ENCODE results near the gene BCS1L.

Gene BCS1L

GRCh38 chr2:218659258-218659987 is at the start of gene BCS1L, which contains the start of gene ZNF142:
TSS of gene BCS1L (plus strand) at chr2:218659683. CDS start at chr2:218660988, 1,305 bp downstream.
TSS of gene ZNF142 (minus strand) at chr2:218659623. CDS start at chr2:218656429, 3,194 bp downstream.
- peak; percentile 91 for DNase-seq

GRCh38 chr2:218615868-218616315 is 43.6 kb upstream of the BCS1L start:
- DNase-seq, result no peak

- no peak for DNase-seq
Measured at GRCh38 chr2:218618102-218618860, 41.2 kb upstream of the BCS1L start.

- no peak for DNase-seq
Measured at GRCh38 chr2:218621007-218621406, 38.5 kb upstream of the BCS1L start.

GRCh38 chr2:218622606-218623365 is 36.7 kb upstream of the BCS1L start:
- DNase-seq, result no peak

GRCh38 chr2:218623366-218623705 is 36.1 kb upstream of the BCS1L start:
- DNase-seq, result no peak

GRCh38 chr2:218626369-218626768 is 33.1 kb upstream of the BCS1L start:
- DNase-seq, result no peak

- no peak for DNase-seq
Measured at GRCh38 chr2:218627939-218628338, 31.5 kb upstream of the BCS1L start.

GRCh38 chr2:218631837-218632236 is 27.6 kb upstream of the BCS1L start:
- no peak for DNase-seq

GRCh38 chr2:218635719-218636118 is 23.8 kb upstream of the BCS1L start:
- DNase-seq, result no peak

GRCh38 chr2:218638372-218638771 is 21.1 kb upstream of the BCS1L start:
- no peak for DNase-seq

GRCh38 chr2:218642121-218642656 is 17.3 kb upstream of the BCS1L start:
- DNase-seq, result no peak

- no peak for DNase-seq
Measured at GRCh38 chr2:218642786-218643185, 16.7 kb upstream of the BCS1L start.

GRCh38 chr2:218643751-218644310 is 15.7 kb upstream of the BCS1L start:
- no peak for DNase-seq

- no peak for DNase-seq
Measured at GRCh38 chr2:218644721-218645120, 14.8 kb upstream of the BCS1L start.

- no peak for DNase-seq
Measured at GRCh38 chr2:218645126-218645525, 14.4 kb upstream of the BCS1L start.

GRCh38 chr2:218648088-218648786 is 11.2 kb upstream of the BCS1L start:
- DNase-seq, result peak; percentile 24

- no peak for DNase-seq
Measured at GRCh38 chr2:218648787-218649100, 10.7 kb upstream of the BCS1L start.

GRCh38 chr2:218655751-218656150 is 3.7 kb upstream of the BCS1L start:
- no peak for DNase-seq

GRCh38 chr2:218658671-218659257 is 719 bp upstream of the BCS1L start:
- DNase-seq, result peak; percentile 22

GRCh38 chr2:218659988-218660358 is 490 bp downstream of the BCS1L start:
- no peak for DNase-seq

GRCh38 chr2:218662377-218662776 is 2.9 kb downstream of the BCS1L start:
- no peak for DNase-seq
